Stimulated activated CD4-positive, alpha-beta T cell treated with anti-CD3 and anti-CD28 coated beads, Interleukin-2, amount 100 ng/mL, for 4 hours (primary cell): ENCODE measurements around the gene MGA.

Experiments used
- DNase-seq: peaks from one replicate; pipeline ENCODE4 v3.0.0-alpha.2; 2020; ENCODE audit warnings: low read depth

Gene MGA

GRCh38 chr15:41660235-41661077, at the start of gene MGA:
TSS of gene MGA (plus strand) at chr15:41660405.
- DNase-seq, result peak; percentile 88

- no peak for DNase-seq
Observed at GRCh38 chr15:41620536-41621199, 39.5 kb upstream of the MGA start.

- DNase-seq, result peak; percentile 91
Observed at GRCh38 chr15:41621200-41622193, 38.7 kb upstream of the MGA start.

- no peak for DNase-seq
Observed at GRCh38 chr15:41622901-41623300, 37.3 kb upstream of the MGA start.

GRCh38 chr15:41627203-41627602, 33.0 kb upstream of the MGA start:
- no peak for DNase-seq

GRCh38 chr15:41629463-41629862, 30.7 kb upstream of the MGA start:
- DNase-seq, result no peak

GRCh38 chr15:41629883-41630282, 30.3 kb upstream of the MGA start:
- DNase-seq, result no peak

- DNase-seq, result no peak
Observed at GRCh38 chr15:41630616-41631217, 29.5 kb upstream of the MGA start.

- DNase-seq, result no peak
Observed at GRCh38 chr15:41631880-41632470, 28.2 kb upstream of the MGA start.

- no peak for DNase-seq
Observed at GRCh38 chr15:41633609-41634008, 26.6 kb upstream of the MGA start.

- DNase-seq, result no peak
Observed at GRCh38 chr15:41634072-41634626, 26.1 kb upstream of the MGA start.

GRCh38 chr15:41637086-41637485, 23.1 kb upstream of the MGA start:
- no peak for DNase-seq

- DNase-seq, result no peak
Observed at GRCh38 chr15:41640985-41641384, 19.2 kb upstream of the MGA start.

- DNase-seq, result no peak
Observed at GRCh38 chr15:41647262-41647661, 12.9 kb upstream of the MGA start.

- no peak for DNase-seq
Observed at GRCh38 chr15:41648097-41648496, 12.1 kb upstream of the MGA start.

GRCh38 chr15:41648770-41649169, 11.4 kb upstream of the MGA start:
- no peak for DNase-seq

- DNase-seq, result no peak
Observed at GRCh38 chr15:41650806-41651205, 9.4 kb upstream of the MGA start.

- DNase-seq, result no peak
Observed at GRCh38 chr15:41651373-41651772, 8.8 kb upstream of the MGA start.

GRCh38 chr15:41653760-41654159, 6.4 kb upstream of the MGA start:
- no peak for DNase-seq

GRCh38 chr15:41655716-41656115, 4.5 kb upstream of the MGA start:
- no peak for DNase-seq

- no peak for DNase-seq
Observed at GRCh38 chr15:41656188-41656587, 4.0 kb upstream of the MGA start.
